Measurements from ENCODE around the gene TLCD5.

Gene TLCD5

GRCh38 chr11:120316880-120317688 is 8.0 kb upstream of the TLCD5 start:
- no peak for TF ChIP-seq CTCF (conservative IDR thresholded peaks at IDR 0.05; ENCODE audit: control insufficient read depth, insufficient read depth, low read depth, low read length)
- DNase-seq (ENCODE audit: low read depth) = peak; percentile 74

GRCh38 chr11:120317689-120318480 is 7.2 kb upstream of the TLCD5 start:
- no peak for TF ChIP-seq CTCF (conservative IDR thresholded peaks at IDR 0.05; ENCODE audit: control insufficient read depth, insufficient read depth, low read depth, low read length)
- no peak for DNase-seq (ENCODE audit: low read depth)
- no peak overlapping the region for H3K4me3 ChIP-seq (ENCODE audit: control insufficient read depth, low read depth, low read length)

More at GRCh38 chr11:120316880-120317688, 8.0 kb upstream of the TLCD5 start:
- no peak overlapping the region for H3K4me3 ChIP-seq (ENCODE audit: control insufficient read depth, low read depth, low read length)

GRCh38 chr11:120318906-120319305 is 6.2 kb upstream of the TLCD5 start:
- no peak for TF ChIP-seq CTCF (conservative IDR thresholded peaks at IDR 0.05; ENCODE audit: control insufficient read depth, insufficient read depth, low read depth, low read length)

GRCh38 chr11:120326228-120326627 is 1.1 kb downstream of the TLCD5 start:
- no peak for TF ChIP-seq CTCF (conservative IDR thresholded peaks at IDR 0.05; ENCODE audit: control insufficient read depth, insufficient read depth, low read depth, low read length)
- DNase-seq (ENCODE audit: low read depth) = peak; percentile 84
- peak overlapping the region; percentile 56 for H3K4me3 ChIP-seq (ENCODE audit: control insufficient read depth, low read depth, low read length)

More at GRCh38 chr11:120318906-120319305, 6.2 kb upstream of the TLCD5 start:
- H3K4me3 ChIP-seq (ENCODE audit: control insufficient read depth, low read depth, low read length) = no peak overlapping the region
- no peak for DNase-seq (ENCODE audit: low read depth)

- TF ChIP-seq CTCF (conservative IDR thresholded peaks at IDR 0.05; ENCODE audit: control insufficient read depth, insufficient read depth, low read depth, low read length) = no peak
- peak overlapping the region; percentile 20 for H3K4me3 ChIP-seq (ENCODE audit: control insufficient read depth, low read depth, low read length)
- DNase-seq (ENCODE audit: low read depth) = peak; percentile 62
Measured at GRCh38 chr11:120326845-120327281, 1.8 kb downstream of the TLCD5 start.

GRCh38 chr11:120327311-120327710 is 2.2 kb downstream of the TLCD5 start:
- no peak overlapping the region for H3K4me3 ChIP-seq (ENCODE audit: control insufficient read depth, low read depth, low read length)
- no peak for TF ChIP-seq CTCF (conservative IDR thresholded peaks at IDR 0.05; ENCODE audit: control insufficient read depth, insufficient read depth, low read depth, low read length)
- no peak for DNase-seq (ENCODE audit: low read depth)
